PFSK-1 (cell line): ENCODE measurements around the gene TNC.

Experiments
- FOXP2 ChIP-seq: optimal IDR thresholded peaks from 2 replicates; pipeline ENCODE3; 2011; ENCODE audit warnings: borderline replicate concordance, control low read depth, inconsistent platforms; ENCODE audit not compliant: insufficient read depth; ENCODE audit errors: extremely low read length, extremely low read depth
- POLR2AphosphoS5 ChIP-seq: IDR thresholded peaks from 2 replicates; pipeline ENCODE4 v1.6.1; 2012; ENCODE audit warnings: low read depth, mild to moderate bottlenecking, control low read depth, low read length, moderate library complexity
- SIN3A ChIP-seq: IDR thresholded peaks from 2 replicates; pipeline ENCODE4 v1.6.1; 2012; ENCODE audit warnings: mild to moderate bottlenecking, low read length, moderate library complexity, borderline replicate concordance; ENCODE audit not compliant: insufficient read depth
- TAF1 ChIP-seq: IDR thresholded peaks from 2 replicates; pipeline ENCODE4 v1.6.1; 2012; ENCODE audit warnings: low read length, control low read depth, borderline replicate concordance; ENCODE audit not compliant: insufficient read depth
- TF ChIP-seq, protein P1 (sequence below), 2 experiments: IDR thresholded peaks; 2 replicates each; pipeline versions ENCODE4 v1.6.1 to v1.8.0; 2011 to 2012; ENCODE audit warnings: low read depth in 2 of 2, low read length in 2 of 2, control low read depth in 1 of 2, inconsistent platforms in 1 of 2, mild to moderate bottlenecking in 1 of 2, moderate library complexity in 1 of 2; ENCODE audit not compliant: insufficient read depth in 1 of 2

Gene TNC

DNA sequence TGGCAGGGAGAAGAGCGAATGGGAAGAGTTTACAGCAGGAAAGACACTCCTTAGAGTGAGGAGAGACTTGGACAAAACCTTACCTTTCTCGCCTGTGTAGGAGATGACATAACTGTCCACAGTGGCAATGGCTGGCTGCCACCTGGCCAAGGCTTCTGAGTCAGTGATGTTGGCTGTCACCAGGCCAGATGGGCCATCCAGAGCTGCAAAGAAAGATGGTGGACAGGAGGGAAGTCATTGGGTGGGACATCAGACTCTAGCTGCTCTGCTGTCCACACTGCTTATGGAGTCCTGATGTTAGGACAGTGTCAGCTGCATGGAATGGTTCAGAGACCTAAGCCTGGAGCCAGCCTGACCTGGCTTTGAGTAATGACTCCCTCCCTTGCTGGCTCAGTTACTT, 79.8 kb downstream of the TNC start:
- TF ChIP-seq TAF1 (no peak), FOXP2 (no peak), SIN3A (no peak), POLR2AphosphoS5 (no peak)
- TF ChIP-seq, protein P1, sequence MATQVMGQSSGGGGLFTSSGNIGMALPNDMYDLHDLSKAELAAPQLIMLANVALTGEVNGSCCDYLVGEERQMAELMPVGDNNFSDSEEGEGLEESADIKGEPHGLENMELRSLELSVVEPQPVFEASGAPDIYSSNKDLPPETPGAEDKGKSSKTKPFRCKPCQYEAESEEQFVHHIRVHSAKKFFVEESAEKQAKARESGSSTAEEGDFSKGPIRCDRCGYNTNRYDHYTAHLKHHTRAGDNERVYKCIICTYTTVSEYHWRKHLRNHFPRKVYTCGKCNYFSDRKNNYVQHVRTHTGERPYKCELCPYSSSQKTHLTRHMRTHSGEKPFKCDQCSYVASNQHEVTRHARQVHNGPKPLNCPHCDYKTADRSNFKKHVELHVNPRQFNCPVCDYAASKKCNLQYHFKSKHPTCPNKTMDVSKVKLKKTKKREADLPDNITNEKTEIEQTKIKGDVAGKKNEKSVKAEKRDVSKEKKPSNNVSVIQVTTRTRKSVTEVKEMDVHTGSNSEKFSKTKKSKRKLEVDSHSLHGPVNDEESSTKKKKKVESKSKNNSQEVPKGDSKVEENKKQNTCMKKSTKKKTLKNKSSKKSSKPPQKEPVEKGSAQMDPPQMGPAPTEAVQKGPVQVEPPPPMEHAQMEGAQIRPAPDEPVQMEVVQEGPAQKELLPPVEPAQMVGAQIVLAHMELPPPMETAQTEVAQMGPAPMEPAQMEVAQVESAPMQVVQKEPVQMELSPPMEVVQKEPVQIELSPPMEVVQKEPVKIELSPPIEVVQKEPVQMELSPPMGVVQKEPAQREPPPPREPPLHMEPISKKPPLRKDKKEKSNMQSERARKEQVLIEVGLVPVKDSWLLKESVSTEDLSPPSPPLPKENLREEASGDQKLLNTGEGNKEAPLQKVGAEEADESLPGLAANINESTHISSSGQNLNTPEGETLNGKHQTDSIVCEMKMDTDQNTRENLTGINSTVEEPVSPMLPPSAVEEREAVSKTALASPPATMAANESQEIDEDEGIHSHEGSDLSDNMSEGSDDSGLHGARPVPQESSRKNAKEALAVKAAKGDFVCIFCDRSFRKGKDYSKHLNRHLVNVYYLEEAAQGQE (IDR thresholded peaks at IDR 0.05; ENCODE audit: insufficient read depth in 1 of 2, low read depth in 2 of 2, low read length in 2 of 2) = no peak

DNA sequence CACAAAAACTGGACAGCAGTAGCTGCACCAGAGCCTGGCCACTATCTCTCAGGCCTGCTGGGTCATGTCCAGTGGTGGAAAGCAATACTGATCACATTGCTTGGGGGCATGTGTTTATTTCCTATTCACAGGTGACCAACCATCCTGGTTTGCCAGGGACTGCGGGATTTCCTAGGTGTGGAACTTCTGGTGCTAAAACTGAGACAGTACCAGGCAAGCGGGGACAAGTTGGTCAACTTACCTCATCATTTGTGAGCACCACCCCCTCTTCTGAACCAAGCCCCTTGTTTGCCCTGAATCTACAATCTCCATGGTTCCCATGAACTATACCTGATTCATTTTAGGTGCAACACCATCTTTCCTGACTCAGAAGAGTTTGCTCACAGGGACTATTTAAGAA, 81.3 kb downstream of the TNC start:
- TF ChIP-seq POLR2AphosphoS5 (no peak), SIN3A (no peak), FOXP2 (no peak), TAF1 (no peak)
- TF ChIP-seq, protein P1 (IDR thresholded peaks at IDR 0.05; ENCODE audit: insufficient read depth in 1 of 2, low read depth in 2 of 2, low read length in 2 of 2) = no peak

DNA sequence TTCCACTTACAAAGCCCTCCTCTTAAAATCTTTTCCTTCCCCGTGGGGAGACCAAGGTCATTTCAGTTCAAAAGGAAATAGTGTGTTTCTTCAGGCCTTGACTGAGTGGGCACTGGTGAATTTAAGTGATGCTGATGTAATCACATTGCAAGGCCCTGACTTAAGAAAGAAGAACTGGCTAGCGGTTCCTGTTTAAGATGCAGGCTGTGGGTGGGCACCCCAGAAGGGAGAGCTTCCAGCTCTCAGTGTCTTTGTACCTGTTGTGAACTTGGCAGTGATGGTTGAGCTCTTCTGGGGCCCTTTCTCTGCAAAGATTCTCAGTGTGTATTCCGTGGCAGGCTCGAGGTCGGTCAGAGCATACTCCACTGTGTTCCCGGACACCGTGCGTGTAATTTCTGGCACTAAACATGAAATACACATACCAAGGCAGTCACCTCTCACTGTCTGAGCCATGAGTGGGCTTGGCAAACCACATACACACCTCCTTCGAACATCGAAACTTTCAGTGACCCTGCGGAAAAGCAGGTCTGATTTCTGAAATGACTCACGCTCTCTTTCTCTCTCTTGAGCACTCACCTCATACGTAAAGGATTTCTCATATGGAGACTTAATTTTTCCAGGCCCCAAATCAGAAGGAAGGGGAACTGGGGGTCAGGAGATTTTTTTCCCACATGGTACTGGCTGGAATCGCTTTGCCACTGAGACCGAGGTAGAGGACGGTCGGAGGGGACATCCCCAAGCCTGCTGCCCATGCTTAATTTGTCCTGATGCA, 81.9 kb downstream of the TNC start:
- TF ChIP-seq TAF1 (no peak), FOXP2 (no peak)

DNA sequence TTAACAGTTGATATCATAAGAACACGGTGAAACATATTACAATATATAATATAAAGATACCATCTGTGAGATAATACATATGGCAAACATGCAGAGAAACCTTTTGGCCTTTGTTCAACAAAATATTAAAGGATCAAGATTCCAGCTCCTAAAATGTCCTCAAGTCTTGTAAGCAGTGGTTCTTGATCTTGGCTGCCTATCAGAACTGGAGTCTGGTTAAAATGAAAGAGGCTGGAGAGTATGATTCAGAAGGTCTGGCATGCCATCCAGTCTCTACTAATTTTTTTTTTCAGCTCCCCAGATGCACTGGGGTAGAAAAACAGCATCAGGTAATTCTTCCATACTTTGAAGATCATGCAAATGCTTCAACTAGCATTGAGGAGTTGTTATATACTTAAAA, 83.2 kb downstream of the TNC start:
- TF ChIP-seq POLR2AphosphoS5 (no peak), FOXP2 (no peak), SIN3A (no peak)

DNA sequence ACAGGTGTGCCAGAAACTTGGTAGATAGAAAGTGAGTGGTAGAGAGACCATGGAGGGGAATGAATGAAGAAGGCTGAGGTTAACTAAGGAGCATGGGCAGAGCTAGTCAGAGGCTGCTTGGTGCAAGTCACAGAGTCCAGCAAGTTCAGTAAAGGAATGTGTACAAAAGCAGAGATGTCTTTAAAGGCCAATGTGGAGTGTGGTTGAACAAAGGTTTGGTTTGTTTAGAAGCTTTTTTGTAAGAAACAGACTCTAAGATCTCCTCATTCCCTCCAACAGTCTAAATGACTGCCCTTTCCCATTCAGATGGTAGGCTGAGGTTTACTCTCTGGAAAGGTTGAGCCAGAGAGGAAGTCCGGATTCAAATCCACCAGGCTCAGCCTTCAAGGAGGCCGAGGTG, 84.2 kb downstream of the TNC start:
- no peak for TF ChIP-seq TAF1
- no peak for TF ChIP-seq FOXP2
- TF ChIP-seq POLR2AphosphoS5 = no peak

DNA sequence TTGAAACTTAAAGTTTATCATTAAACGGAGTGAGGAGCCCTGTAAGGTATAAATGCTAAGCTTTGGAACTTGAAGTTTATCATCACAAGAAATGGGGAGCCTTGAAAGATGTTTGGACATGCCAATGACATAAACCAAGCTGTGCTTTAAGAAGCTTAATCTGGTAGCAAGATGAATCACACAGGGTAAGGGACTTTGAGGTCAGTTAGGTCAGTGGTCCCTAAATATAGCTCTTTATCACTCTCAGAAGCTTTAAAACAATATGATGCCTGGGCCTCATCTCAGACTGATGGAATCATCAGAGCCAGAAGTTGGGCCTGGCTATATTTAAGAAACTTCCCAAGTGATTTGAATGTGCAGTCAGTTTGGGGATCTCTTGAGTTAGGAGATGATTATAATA, 85.7 kb downstream of the TNC start:
- TF ChIP-seq POLR2AphosphoS5 (no peak), SIN3A (no peak), FOXP2 (no peak), TAF1 (no peak)
- TF ChIP-seq, protein P1 (IDR thresholded peaks at IDR 0.05; ENCODE audit: insufficient read depth in 1 of 2, low read depth in 2 of 2, low read length in 2 of 2) = no peak

DNA sequence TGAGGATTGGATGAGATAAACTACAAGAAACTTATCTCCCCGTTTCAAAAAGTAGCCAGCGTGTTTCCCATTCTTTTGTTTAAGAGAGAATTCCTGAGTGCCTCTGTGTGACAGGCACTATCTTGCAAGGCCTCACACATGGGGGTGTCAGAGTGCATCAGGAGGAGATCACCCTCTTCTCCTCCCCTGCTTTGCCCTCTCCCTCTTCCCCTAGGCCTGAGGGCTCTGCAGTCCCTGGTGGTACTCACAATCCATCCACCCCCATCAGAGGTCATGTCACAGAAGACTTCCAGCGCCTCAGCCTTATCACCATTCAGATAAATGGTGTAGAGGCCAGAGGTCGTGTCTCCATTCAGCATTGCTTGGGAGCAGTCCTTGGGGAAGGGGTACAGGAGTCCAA, 88.0 kb downstream of the TNC start:
- no peak for TF ChIP-seq TAF1
- TF ChIP-seq, protein P1 (IDR thresholded peaks at IDR 0.05; ENCODE audit: insufficient read depth in 1 of 2, low read depth in 2 of 2, low read length in 2 of 2) = no peak
